HEK293T (cell line): ENCODE results near the gene ADH7.
"Not testable (repeated sequence)": the region's sequence is repeated elsewhere in the genome, so short reads cannot be mapped to it uniquely, and the experiment has no call there.

Experiments
- SUZ12 ChIP-seq: fragments of 450-650 bp; IDR thresholded peaks from 2 replicates; pipeline ENCODE4 v1.6.1; 2016; ENCODE audit warnings: mild to moderate bottlenecking
- TF ChIP-seq, protein P1 (sequence below): fragments of 450-650 bp; IDR thresholded peaks from 2 replicates; pipeline ENCODE4 v1.6.1; 2016

DNA sequence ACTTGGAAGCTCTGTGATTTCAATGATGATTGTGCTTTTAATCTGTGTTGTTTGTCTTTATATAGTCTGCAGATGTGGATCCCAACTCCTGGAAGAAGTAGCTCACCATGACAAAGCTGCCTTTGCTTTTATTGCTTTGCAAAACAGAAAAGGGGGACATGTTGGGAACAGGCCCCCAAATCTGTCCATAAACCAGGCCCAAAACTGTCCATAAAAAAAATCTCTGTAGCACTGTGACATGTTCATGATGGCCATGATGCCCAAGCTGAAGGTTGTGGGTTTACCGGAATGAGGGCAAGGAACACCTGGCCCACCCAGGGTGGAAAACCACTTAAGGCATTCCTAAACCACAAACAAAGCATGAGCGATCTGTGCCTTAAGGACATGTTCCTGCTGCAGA, 62.7 kb downstream of the ADH7 start:
- not testable (repeated sequence) for TF ChIP-seq SUZ12
- TF ChIP-seq, protein P1, sequence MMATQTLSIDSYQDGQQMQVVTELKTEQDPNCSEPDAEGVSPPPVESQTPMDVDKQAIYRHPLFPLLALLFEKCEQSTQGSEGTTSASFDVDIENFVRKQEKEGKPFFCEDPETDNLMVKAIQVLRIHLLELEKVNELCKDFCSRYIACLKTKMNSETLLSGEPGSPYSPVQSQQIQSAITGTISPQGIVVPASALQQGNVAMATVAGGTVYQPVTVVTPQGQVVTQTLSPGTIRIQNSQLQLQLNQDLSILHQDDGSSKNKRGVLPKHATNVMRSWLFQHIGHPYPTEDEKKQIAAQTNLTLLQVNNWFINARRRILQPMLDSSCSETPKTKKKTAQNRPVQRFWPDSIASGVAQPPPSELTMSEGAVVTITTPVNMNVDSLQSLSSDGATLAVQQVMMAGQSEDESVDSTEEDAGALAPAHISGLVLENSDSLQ, result not testable (repeated sequence)
